ENCODE data around the gene TYRO3.
A peak's percentile ranks its signal among the peaks of the same experiment; 100 is the strongest.
"Not testable (repeated sequence)": the region's sequence is repeated elsewhere in the genome, so short reads cannot be mapped to it uniquely, and the experiment has no call there.

TYRO3 gene

DNA sequence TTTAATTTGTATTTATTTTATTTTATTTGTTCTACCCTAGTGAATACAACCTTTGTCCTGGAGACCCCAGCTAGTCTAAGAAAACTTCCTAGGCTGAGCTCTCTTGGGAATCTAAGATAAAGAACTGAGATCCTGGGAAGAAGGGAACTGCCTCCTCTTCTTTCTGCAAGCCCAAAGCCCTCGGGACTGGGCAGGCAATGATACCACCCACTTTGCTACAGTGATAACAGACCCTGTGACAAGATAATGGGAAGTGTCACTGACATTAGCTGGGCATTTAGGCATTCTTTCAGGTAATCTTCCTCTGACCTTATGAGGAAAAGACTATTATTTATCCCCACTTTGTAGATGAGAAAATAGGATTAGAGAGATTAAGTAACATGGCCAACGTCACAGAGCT lies 15.1 kb downstream of the TYRO3 start:
- no peak for DNase-seq (ENCODE audit: low spot score)

DNA sequence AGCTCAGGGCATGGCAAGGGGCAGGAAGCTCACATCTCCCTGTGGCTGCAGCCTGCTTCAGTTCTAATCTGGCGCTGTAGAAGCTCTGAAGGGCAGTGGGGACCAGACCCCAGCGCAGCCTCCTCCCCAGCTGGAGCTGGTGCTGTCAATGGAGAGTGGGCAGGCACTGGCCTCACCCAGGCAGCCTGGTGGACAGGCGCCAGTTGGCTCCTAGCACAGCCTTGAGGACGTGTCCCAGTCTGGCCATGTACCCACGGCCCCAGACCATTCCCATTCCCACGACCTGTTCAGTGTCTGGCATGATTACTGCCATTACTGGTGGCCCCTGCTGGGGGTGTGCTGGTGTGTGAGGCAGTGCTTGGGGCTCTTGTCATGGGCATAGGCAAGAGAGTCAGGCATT lies 16.3 kb downstream of the TYRO3 start:
- DNase-seq (ENCODE audit: low spot score): no peak

DNA sequence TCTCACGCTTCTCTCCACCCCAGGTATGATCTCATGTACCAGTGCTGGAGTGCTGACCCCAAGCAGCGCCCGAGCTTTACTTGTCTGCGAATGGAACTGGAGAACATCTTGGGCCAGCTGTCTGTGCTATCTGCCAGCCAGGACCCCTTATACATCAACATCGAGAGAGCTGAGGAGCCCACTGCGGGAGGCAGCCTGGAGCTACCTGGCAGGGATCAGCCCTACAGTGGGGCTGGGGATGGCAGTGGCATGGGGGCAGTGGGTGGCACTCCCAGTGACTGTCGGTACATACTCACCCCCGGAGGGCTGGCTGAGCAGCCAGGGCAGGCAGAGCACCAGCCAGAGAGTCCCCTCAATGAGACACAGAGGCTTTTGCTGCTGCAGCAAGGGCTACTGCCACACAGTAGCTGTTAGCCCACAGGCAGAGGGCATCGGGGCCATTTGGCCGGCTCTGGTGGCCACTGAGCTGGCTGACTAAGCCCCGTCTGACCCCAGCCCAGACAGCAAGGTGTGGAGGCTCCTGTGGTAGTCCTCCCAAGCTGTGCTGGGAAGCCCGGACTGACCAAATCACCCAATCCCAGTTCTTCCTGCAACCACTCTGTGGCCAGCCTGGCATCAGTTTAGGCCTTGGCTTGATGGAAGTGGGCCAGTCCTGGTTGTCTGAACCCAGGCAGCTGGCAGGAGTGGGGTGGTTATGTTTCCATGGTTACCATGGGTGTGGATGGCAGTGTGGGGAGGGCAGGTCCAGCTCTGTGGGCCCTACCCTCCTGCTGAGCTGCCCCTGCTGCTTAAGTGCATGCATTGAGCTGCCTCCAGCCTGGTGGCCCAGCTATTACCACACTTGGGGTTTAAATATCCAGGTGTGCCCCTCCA lies 19.1 kb downstream of the TYRO3 start:
- DNase-seq (ENCODE audit: low spot score): no peak

DNA sequence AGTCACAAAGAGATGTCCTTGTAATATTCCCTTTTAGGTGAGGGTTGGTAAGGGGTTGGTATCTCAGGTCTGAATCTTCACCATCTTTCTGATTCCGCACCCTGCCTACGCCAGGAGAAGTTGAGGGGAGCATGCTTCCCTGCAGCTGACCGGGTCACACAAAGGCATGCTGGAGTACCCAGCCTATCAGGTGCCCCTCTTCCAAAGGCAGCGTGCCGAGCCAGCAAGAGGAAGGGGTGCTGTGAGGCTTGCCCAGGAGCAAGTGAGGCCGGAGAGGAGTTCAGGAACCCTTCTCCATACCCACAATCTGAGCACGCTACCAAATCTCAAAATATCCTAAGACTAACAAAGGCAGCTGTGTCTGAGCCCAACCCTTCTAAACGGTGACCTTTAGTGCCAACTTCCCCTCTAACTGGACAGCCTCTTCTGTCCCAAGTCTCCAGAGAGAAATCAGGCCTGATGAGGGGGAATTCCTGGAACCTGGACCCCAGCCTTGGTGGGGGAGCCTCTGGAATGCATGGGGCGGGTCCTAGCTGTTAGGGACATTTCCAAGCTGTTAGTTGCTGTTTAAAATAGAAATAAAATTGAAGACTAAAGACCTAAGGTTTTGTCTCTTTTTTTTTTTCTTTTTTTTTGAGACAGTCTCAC lies 19.8 kb downstream of the TYRO3 start:
- DNase-seq (ENCODE audit: low spot score): no peak

DNA sequence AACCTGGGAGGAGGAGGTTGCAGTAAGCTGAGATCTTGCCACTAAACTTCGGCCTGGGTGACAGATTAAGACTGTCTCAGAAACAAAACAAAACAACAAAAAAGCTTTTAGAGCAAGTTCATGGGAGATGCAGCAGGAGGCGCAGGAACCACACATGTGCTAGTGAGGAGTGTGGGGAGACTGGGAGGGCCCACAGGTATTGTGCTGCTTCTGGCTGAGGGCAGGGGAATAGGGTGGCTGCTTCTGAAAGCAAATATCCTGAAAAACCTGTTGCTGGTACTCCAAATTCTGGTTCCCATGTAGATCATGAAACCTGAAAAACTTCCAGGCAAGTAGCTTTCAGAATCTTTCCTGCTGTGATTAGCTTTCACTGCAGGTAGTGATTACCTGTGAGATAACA lies 22.1 kb downstream of the TYRO3 start:
- DNase-seq (ENCODE audit: low spot score): peak; percentile 48

DNA sequence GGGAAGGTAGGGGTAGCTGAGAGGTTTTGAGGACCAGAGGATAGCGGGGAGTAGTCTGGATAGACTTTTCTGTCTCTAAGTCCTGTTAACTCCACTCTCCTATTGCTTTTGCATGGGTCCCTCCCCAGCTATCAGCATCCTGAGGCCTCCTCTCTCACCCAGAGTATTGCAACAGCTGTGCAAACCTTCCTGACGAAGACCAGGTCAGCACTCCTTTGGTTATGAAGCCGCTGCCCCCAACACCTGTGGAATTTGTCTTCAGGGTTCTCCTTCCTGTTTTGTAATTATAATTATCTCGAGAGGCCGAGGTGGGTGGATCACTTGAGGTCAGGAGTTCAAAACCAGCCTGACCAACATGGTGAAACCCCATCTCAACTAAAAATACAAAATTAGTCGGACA lies 24.8 kb downstream of the TYRO3 start:
- DNase-seq (ENCODE audit: low spot score): no peak

DNA sequence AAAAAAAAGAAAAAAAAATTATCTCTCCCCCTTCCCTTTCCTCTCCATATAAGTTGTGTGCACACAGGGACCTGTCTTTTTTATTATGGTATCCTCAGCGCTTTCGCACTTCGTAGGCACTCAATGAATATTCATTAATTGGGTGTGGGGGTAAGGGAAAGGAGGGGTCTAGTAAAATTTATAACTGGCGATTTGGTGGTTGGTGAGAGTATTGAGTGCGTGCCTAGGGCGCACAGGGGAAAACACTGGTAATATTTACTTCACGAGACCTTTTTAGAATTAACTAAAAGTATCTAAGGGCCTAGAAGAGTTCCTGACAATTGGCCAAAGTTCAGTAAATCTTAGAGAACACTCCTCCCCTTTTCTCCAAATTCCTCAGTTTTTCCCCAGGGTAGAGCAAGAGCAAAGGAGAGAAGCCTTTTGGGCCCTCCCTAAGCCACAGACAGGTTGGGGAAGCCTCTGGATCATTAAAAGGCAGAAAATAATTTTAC lies 25.7 kb downstream of the TYRO3 start:
- no peak for DNase-seq (ENCODE audit: low spot score)

DNA sequence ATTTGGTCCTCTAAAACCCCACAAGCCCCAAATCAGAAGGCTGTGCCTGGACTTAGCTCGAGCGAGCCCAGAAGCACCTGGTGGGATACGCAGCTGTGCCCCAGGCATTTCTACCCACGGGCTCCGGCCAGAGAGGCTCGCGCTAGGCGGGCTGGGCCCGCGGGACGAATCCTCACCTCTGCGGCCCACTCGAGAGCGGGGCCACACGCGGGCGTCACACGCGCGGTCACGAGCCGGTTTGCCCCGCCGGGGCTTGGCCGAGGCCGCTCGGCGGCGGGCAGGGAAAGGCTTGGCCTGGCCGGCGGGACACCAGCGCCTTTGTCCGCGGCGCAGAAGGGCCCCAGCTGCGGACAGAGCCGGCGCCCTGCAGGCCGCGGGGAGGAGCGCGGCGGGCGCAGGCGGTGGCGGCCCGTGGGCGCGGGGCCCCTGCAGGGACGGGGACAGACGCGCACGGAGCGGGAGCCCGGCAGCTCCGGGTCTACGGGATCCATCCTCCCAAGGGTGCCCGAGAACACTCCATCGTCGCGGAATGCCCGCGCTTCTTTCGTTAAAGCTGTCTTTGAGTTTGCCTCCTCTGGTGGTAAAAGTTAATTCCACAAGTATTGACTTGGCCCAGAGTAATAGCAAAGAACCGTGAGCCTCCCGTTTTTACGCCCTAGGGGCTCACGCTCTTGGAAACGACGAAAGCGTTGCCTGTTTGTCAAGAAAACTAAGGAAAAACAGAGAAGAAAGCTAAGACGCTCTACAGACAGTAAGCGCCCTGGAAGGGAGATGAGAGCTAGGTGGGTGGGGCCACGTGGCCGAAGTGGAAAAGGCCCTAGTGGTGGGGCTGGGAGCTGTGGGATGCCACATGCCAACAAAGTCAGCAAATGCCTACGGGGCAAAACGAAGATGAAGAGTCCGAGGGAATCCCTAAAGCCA lies 26.4 kb downstream of the TYRO3 start:
- no peak for DNase-seq (ENCODE audit: low spot score)

DNA sequence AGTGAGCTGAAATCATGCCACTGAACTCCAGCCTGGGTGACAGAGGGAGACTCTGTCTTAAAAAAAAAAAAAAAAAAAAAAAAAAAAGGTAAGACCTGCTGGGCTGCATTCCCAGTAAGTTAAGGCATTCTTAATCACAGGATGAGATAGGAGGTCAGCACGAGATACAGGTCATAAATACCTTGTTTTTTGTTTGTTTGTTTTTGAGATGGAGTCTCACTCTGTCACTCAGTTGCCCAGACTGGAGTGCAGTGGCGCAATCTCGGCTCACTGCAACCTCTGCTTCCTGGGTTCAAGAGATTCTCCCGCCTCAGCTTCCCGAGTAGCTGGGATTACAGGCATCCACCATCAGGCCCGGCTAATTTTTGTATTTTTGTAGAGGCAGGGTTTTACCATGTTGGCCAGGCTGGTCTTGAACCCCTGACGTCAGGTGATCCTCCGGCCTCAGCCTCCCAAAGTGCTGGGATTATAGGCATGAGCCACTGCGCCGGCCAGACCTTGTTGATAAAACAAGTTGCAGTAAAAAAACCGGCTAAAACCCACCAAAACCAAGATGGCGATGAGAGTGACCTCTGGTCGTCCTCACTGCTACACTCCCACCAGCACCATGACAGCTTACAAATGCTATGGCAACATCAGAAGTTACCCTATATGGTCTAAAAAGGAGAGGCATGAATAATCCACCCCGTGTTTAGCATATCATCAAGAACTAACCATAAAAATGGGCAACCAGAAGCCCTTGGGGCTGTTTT lies 27.7 kb downstream of the TYRO3 start:
- not testable (repeated sequence) for DNase-seq (ENCODE audit: low spot score)

DNA sequence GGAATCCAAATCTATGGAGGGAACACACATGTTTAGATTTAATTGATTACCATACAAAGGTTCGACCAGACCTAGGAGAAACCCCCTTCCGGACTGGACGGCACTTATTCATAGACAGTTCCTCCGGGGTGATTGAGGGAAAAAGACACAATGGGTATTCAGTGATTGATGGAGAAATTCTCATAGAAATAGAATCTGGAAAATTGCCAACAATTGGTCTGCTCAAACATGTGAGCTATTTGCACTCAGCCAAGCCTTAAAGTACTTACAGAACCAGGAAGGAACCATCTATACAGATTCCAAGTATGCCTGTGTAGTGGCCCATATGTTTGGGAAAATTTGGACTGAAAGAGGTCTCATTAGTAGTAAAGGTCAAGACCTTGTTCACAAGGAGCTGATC lies 30.0 kb downstream of the TYRO3 start:
- DNase-seq (ENCODE audit: low spot score): not testable (repeated sequence)

DNA sequence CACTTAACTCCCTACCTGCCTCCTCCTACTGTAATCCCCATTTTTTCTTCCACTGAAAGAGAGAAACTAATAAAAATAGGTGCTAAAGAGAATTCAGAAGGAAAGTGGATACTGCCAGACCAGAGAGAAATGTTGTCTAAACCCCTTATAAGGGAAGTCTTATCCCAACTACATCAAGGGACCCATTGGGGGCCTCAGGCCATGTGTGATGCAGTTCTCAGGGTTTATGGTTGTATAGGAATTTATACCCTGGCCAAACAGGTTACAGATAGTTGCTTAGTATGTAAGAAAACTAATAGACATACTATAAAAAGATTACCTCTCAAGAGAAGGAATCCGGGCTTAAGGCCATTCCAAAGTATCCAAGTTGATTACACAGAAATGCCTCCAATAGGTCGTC lies 30.6 kb downstream of the TYRO3 start:
- DNase-seq (ENCODE audit: low spot score): not testable (repeated sequence)

DNA sequence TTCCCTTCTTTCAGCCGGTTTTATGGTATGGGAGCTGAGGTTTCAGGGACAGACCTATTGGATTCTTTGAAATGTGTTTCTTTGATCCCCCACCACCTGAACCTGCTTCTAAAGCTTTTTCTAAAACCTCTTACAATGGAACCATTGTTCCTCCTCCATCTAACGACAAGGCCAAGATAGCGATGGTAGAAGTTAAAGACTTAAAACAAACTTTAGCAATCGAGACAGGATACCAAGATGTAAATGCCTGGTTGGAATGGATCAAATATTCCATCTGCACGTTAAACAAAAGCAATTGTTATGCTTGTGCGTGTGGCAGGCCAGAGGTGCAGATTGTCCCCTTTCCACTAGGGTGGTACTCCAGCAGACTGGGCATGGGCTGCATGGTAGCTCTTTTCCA lies 32.2 kb downstream of the TYRO3 start:
- DNase-seq (ENCODE audit: low spot score): not testable (repeated sequence)

DNA sequence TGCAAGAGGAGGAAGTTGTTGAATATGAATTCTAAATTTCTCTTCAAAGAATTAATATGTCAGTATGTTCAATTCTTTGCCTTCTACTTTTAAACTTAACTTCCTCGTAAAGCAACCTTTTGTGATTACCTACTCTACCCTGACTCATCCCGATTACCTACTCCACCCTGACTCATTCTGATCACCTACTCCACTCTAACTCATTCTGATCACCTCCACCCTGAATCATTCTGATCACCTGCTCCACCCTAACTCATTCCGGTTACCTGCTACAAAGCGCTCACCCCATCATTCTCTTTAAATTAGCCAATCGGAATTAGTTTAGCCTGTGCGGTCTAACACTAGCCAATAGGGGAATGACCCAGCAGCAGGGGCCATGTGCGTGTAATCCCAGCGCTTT lies 33.7 kb downstream of the TYRO3 start:
- not testable (repeated sequence) for DNase-seq (ENCODE audit: low spot score)

DNA sequence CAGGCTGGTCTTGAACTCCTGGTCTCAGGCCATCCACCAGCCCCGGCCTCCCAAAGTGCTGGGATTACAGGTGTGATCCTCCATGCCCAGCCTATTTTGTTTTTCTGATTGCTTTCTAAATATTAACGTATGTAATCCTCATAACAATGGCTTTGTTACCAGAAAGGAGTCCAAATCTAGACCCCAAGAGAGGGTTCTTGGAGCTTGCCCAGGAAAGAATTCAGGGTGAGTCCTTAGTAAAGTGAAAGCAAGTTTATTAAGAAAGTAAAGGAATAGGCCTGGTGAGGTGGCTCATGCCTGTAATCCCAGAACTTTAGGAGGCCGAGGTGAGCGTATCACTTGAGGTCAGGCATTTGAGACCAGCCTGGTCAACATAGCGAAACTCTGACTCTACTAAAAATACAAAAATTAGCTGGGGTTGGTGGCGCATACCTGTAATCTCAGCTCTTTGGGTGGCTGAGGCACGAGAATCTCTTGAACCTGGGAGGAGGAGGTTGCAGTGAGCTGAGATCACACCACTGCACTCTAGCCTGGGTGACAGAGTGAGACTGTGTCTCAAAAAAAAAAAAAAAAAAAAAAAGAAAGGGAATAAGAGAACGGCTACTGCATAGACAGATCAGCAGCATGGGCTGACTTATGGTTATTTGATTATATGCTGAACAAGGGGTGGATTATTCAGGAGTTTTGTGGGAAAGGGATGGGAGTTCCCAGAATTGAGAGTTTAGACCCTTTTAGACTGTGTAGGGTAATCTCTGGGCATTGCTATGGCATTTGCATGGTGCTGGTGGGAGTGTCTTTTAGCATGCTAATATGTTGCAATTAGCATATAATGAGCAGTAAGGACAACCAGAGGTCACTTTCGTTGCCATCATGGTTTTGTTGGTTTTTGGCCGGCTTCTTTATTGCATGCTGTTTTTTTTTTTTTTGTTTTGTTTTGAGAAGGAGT lies 36.1 kb downstream of the TYRO3 start:
- no peak for DNase-seq (ENCODE audit: low spot score)

DNA sequence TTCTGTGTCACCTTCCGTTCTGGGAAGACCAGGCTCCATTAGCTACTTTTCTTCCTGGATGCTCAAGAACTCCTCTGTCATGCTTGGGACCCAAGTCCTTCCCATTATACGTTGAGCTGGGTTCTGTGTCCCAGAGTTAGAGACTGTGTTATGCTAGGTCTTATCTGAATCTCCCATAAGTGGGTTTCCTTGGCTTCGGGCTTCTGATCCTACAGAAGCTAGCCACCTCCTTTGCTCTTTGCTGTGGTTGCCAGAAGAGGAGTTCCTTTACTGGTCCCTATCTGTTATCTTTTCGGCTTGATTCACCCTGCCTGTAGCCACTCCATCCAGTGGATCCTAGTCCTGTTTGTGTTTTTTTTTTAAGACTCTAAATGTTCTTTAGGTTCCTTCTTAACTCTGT lies 38.0 kb downstream of the TYRO3 start:
- no peak for DNase-seq (ENCODE audit: low spot score)

DNA sequence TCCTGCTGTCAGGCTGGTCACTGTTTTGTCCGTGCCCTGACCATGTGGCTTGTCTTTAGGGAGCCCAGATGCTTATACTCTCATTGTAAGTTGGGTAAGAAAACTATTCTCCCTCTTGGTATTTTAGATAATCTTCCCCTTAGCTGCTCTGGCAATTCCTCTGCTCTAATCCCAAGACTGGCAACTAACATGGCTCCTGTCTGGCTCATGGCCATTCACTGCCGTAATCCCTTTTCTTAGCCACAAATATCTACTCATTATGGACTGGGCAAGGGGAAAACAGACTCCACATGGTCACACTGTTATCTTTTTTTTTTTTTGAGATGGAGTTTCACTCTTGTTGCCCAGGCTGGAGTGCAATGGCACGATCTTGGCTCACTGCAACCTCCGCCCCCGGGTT lies 38.8 kb downstream of the TYRO3 start:
- no peak for DNase-seq (ENCODE audit: low spot score)

DNA sequence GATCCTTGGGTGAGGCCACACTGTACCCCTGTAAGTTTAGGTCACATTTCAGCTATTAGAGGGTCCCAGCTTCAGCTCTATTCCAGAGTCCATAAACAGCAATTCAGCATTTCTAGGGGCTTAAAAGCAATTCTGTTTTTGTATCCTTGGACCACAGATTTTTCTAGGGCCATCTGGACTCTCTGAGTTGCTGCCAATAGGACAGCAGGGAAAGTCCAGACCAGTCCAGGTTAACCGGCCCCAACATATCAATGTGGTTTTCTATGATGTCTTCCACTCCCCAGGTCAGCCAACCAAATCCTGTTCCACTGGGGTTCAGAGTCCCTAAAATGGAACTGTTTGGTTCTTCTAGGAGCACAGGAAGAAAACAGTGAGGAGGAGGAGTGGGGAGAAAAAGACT lies 40.0 kb downstream of the TYRO3 start:
- no peak for DNase-seq (ENCODE audit: low spot score)

DNA sequence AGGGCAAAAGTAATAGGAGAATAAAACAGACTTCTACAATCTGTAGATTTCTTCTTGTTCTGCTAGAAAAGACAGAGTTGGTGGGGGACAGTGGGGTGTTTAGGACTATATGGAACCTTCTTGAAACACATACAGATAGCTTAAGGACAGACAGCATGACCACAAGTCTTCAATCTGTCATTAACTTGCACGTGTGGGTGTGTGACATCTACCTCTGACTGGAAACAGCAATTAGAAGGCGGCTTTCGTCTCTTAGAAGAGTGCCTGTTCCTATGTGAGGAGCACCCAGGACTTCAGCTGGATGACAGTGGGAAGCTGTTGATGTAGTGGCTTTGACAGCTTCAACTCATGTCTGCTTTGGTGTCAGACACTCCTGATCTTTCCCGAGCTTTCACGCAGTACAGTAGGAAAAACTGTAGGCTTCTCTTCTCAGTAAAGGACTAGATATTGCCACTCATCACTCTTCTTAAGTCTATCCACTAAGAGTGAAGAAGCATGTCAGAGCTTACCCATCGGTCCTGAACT lies 44.5 kb downstream of the TYRO3 start:
- no peak for DNase-seq (ENCODE audit: low spot score)

DNA sequence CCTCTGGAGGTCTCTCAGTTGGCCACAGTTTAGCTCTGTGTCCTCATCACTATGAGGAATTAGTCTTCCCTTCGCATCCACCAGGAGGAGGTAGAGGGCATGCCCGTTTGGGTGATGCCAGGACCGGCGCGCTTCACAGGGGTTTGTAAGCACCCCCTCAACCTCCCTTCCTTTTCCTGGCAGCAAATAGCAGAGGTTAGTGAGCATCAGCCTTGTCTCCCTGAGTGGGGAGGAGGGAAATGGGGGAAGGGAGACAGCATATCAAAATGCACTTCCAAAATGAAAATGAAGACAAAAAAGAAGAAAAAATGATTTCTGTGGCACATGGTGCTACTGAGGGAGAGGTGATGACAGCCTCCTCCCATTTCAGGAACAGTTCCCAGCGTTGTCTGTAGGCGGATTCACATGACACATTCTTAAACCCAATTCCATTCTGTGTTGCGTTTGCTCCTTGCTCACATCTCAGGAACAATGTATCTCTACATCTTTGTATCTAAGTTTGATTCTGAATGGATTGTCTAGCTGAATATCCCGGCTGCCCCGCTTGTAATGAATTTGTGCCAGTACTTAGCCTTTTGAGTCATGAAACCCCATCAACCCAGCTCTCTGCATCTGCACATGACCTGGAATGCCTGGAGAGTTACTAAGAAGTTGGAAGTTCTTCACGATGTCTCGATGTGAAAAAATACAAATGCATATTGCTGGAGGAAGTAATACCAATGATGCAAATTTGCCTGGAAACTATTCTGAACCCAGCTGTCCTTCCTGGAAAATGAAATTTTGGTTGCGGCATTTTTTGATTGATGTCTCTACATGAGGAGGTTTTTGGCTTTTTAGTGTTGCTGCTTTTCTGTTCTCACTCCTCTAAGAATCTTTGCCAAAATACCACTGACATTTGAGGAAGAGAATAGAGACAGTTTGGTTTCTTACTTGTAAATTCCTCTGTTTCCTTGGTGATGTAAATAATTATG lies 45.2 kb downstream of the TYRO3 start:
- peak; percentile 66 for DNase-seq (ENCODE audit: low spot score)

All from NAMALWA (cell line).